GM18526 (cell line): Measurements from ENCODE around the gene KIRREL1.

Experiments used
- POLR2A ChIP-seq: IDR thresholded peaks from 3 replicates; pipeline ENCODE4 v1.6.1; 2011; ENCODE audit not compliant: insufficient read length; ENCODE audit errors: extremely low read depth

Gene KIRREL1

DNA sequence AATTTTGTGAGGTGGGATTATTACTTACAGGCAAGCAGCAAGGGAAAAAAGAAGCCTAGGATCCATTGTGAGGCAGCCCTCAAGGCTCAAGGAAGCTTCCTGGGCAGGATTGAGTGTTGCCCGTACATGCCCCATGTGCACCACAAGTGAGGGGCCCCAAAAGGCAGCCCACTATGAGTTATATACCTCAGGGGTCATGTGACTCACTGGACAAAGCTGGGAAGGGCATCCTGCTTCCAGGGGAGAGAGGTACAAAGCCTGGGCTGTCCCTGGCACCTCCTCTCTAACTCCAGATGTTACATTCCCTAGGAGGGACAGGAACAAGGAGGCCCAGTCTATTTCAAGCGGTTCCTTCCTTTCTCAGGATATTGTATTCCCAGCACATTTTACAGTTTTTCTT is 153.3 kb downstream of the KIRREL1 start:
- no peak for TF ChIP-seq POLR2A

DNA sequence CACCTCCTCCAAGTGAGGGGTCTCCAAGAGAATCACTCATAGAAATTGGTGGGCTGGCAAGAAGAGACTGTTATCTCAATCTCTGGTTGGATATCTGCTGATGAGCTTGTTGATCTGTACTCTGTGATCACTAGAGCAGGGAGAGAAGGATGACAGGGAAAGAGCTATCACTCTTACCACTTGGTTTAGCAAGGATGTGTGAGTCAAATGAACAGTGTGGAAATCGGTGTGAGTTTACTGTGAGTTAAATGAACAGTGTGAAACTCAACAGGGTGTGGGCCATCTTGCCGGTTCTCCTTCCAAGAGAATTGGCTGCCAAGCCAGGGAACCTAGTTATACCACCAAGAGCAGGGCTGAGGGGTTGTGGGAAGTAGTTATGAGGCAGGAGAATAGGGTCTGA is 154.0 kb downstream of the KIRREL1 start:
- TF ChIP-seq POLR2A, result no peak

DNA sequence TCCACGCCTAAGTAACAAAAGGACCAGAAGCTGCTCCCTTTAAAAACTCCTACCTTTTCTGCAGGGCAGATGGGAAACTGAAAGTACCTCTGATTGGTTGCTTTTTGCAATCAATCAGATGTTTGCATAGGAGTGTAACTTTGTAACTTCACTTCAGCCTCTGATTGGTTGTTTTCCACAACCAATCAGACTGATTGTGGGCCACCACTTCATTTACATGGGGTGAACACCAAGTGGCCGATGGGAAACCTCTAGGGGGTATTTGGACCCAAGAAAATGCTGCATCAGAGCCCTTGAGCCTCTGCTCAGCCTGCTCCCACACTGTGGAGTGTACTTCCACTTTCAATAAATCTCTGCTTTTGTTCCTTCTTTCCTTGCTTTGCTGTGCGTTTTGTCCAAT is 154.4 kb downstream of the KIRREL1 start:
- no peak for TF ChIP-seq POLR2A

DNA sequence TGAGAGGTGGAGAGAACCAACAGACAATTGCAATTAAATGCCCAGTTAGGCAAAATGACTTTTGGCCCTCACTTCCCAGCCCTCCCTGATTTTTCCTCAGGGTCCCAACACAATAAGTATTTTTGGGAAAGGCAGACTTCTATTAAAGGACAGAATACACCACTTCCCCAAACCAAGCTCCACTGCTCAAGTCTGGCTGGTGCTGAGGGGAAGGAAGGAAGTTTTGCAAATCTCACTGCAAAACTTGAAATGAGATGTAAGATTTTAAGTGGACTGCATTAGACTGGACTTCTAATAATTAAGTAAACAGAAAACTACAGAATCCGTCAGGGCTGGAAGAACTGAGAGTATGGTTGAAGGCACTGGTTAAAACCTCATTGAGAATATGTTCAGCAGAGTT is 155.0 kb downstream of the KIRREL1 start:
- TF ChIP-seq POLR2A, result no peak

DNA sequence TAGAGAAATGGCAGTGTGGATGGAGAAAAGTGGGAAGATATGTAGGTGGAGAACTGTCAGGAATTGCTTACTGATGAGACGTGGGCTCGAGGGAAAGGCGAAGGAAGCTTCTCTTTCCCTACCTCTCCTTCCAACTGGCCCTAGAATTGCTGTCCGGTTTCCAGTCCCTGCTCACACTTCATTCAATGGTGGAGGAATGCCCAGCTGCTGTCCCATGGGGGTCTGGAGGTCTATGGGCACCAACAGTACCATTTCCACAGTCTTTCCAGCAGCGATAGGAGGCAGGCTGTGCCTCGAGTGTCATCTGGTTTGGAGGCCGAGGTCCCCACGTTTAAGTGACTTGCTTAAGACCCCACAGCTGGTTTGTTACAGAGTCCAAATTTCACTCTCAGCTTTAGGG is 155.7 kb downstream of the KIRREL1 start:
- TF ChIP-seq POLR2A, result no peak
